Heart left ventricle (tissue), 13 donors: ENCODE data around the gene TMUB2.

ENCODE experiments used
- CTCF ChIP-seq, 12 donors: fragments of 200-600 bp; sonication (generic) in 4 of 12; IDR thresholded peaks; one replicate each; pipeline versions ENCODE4 v1.5.0 to v1.8.0; 2018 to 2022; ENCODE audit warnings: antibody characterized with exemption in 12 of 12, mild to moderate bottlenecking in 5 of 12
- POLR2A ChIP-seq, 2 donors: fragments of 450-650 bp; IDR thresholded peaks; one replicate each; pipeline ENCODE4 v1.6.1; 2017; ENCODE audit warnings: antibody characterized with exemption in 2 of 2, mild to moderate bottlenecking in 2 of 2, moderate library complexity in 2 of 2
- donor health status: ischemic (EF 13 %, LVEDD 7.1; RV severe dilation, severe dysfunction).
- donor health status: DM: no; HTN: yes; CAD: no.
- donor health status: DM: no; HTN: no; CAD: no.
- donor health status: ischemic (EF 25% LVEDD 6.9; RV normal size, moderate dysfunction).
- donor health status: ischemic (EF 25% LVEDD 5.7; RV mildly dilated, moderate dysfunction).
- donor health status: ischemic (EF 35%, LVEDD 5.7; RV mildly dilated, moderate dysfunction).
- donor health status: nonischemic (EF 11% LVEDD 7.7; RV severe dilation, severe dysfunction).
- donor health status: DM: yes; HTN: yes; CAD: no.
- donor health status: PGD.
- donor health status: ischemic (EF 29% LVEDD 5.4; RV normal size, mild dysfunction).
- donor health status: nonischemic (EF 23%, LVEDD 6.1; RV moderate dilation, normal function).

GRCh38 chr17:44198721-44199552, 12.2 kb downstream of the TMUB2 start:
- TF ChIP-seq POLR2A (IDR thresholded peaks at IDR 0.05) (no peak), CTCF (IDR thresholded peaks at IDR 0.05) (no peak)
